GM12878 (cell line): ENCODE data around the gene SNX15. TPM values are rescaled to one million over a fixed set of nuclear protein-coding genes. Genes with fewer than 3 reads are reported as not detected.

Experiments
- ATAC-seq: fragments of 200-7000 bp; cut with Tn5 transposase; 3 replicates; pipeline ENCODE4 v1.9.1; 2020; ENCODE audit warnings: mild to moderate bottlenecking, moderate library complexity
- BruUV-seq: library from RNA; stranded (reverse); fragments of 400-500 nt; replicated peaks from 2 replicates; lab custom pipeline; 2021; lab: Mats Ljungman, UMichigan
- CTCF ChIA-PET: fragments of 300-600 bp; sonication (Branson Sonifier 250); formaldehyde crosslinking; extraction: SDS; loops from one replicate; lab custom pipeline; 2021; ENCODE audit warnings: inconsistent platforms; lab: Yijun Ruan, JAX
- POLR2A ChIA-PET: fragments of 350-600 bp; formaldehyde crosslinking; extraction: SDS; loops from one replicate; lab custom pipeline; 2021; ENCODE audit warnings: inconsistent platforms; lab: Charles Lee
- RAD21 ChIA-PET: fragments of 300-600 bp; sonication (Branson Sonifier 250); formaldehyde crosslinking; loops from one replicate; lab custom pipeline; 2023; ENCODE audit warnings: antibody characterized with exemption; ENCODE audit not compliant: unreplicated experiment; lab: Charles Lee
- SMC1A ChIA-PET: fragments of 300-600 bp; sonication (Branson Sonifier 250); formaldehyde crosslinking; loops from one replicate; lab custom pipeline; 2023; ENCODE audit not compliant: unreplicated experiment, uncharacterized antibody; lab: Charles Lee
- DNase-seq: peaks from one replicate; pipeline ENCODE4 v3.0.0-alpha.2; 2011; ENCODE audit warnings: low read depth, low spot score
- FAIRE-seq: peaks from 3 replicates; lab custom pipeline; 2011; peaks lifted over from hg19 to GRCh38; lab: Jason Lieb, UNC
- H2AFZ ChIP-seq: 2 replicates; pipeline ENCODE4 v1.6.0; 2011; ENCODE audit warnings: low read depth, low read length, control low read depth; ENCODE audit not compliant: control insufficient read depth
- H3K27ac ChIP-seq: 2 replicates; pipeline ENCODE4 v1.5.1; 2011; ENCODE audit warnings: control low read depth; ENCODE audit not compliant: control insufficient read depth, insufficient read depth
- H3K27me3 ChIP-seq, 2 experiments: replicated peaks in 1 of 2; 2 replicates each; pipeline versions ENCODE4 v1.6.0 to v1.6.1; 2011; ENCODE audit warnings: low read length in 1 of 2; ENCODE audit not compliant: control insufficient read depth in 2 of 2, insufficient read depth in 2 of 2
- H3K36me3 ChIP-seq, 2 experiments: 2 replicates each; pipeline ENCODE4 v1.5.1; 2011; ENCODE audit warnings: low read length in 1 of 2; ENCODE audit not compliant: control insufficient read depth in 2 of 2, insufficient read depth in 2 of 2
- H3K4me1 ChIP-seq: 2 replicates; pipeline ENCODE4 v1.6.1; 2011; ENCODE audit warnings: mild to moderate bottlenecking, low read length, moderate library complexity, mixed read lengths; ENCODE audit not compliant: control insufficient read depth, insufficient read depth
- H3K4me2 ChIP-seq: 2 replicates; pipeline ENCODE4 v1.6.0; 2011; ENCODE audit warnings: control low read depth; ENCODE audit not compliant: control insufficient read depth, insufficient read depth
- H3K4me3 ChIP-seq: fragments of 200-600 bp; sonication (generic); 2 replicates; pipeline ENCODE4 v1.5.1; 2016
- H3K79me2 ChIP-seq: 2 replicates; pipeline ENCODE4 v1.6.0; 2011; ENCODE audit warnings: low read length; ENCODE audit not compliant: control insufficient read depth, insufficient read depth
- H3K9ac ChIP-seq: 2 replicates; pipeline ENCODE4 v1.8.0; 2011; ENCODE audit warnings: low read length, control low read depth, mixed read lengths; ENCODE audit not compliant: control insufficient read depth, insufficient read depth
- H3K9me3 ChIP-seq: replicated peaks from 3 replicates; pipeline ENCODE4 v1.5.1; 2011; ENCODE audit warnings: mild to moderate bottlenecking, low read length; ENCODE audit not compliant: control insufficient read depth, insufficient read depth
- H4K20me1 ChIP-seq: 2 replicates; pipeline ENCODE4 v1.6.0; 2011; ENCODE audit not compliant: control insufficient read depth, insufficient read depth
- ASH2L ChIP-seq: fragments of 300-600, 200-600 bp; sonication (generic); IDR thresholded peaks from 2 replicates; pipeline ENCODE4 v1.6.1; 2017; ENCODE audit warnings: low read depth, mild to moderate bottlenecking, borderline replicate concordance
- BACH1 ChIP-seq: fragments of 450-650 bp; IDR thresholded peaks from 2 replicates; pipeline ENCODE4 v1.6.1; 2017; ENCODE audit warnings: mild to moderate bottlenecking, borderline replicate concordance
- BRCA1 ChIP-seq: IDR thresholded peaks from 2 replicates; pipeline ENCODE4 v1.6.1; 2011; ENCODE audit warnings: low read depth, low read length, improper control_type of control experiment
- CHD4 ChIP-seq: fragments of 200-600 bp; sonication (generic); IDR thresholded peaks from 2 replicates; pipeline ENCODE4 v1.6.1; 2016; ENCODE audit warnings: mild to moderate bottlenecking
- MYC ChIP-seq: IDR thresholded peaks from 2 replicates; pipeline ENCODE4 v1.6.1; 2011; ENCODE audit warnings: mild to moderate bottlenecking, low read length, moderate library complexity, inconsistent platforms; ENCODE audit not compliant: insufficient read depth, insufficient replicate concordance, insufficient read length, severe bottlenecking
- NFYA ChIP-seq: IDR thresholded peaks from 2 replicates; pipeline ENCODE4 v1.6.1; 2011; ENCODE audit warnings: low read depth, mild to moderate bottlenecking, low read length, improper control_type of control experiment, borderline replicate concordance
- NFYB ChIP-seq: IDR thresholded peaks from 2 replicates; pipeline ENCODE4 v1.6.1; 2011; ENCODE audit warnings: low read depth, mild to moderate bottlenecking, low read length, improper control_type of control experiment, moderate library complexity; ENCODE audit not compliant: insufficient read depth
- RAD51 ChIP-seq: fragments of 450-650 bp; IDR thresholded peaks from 2 replicates; pipeline ENCODE4 v1.6.1; 2016; ENCODE audit warnings: moderate library complexity, mild to moderate bottlenecking, inconsistent platforms
- RFX5 ChIP-seq: IDR thresholded peaks from 2 replicates; pipeline ENCODE4 v1.6.1; 2011; ENCODE audit warnings: low read depth, low read length, improper control_type of control experiment
- TBL1XR1 ChIP-seq: IDR thresholded peaks from 2 replicates; pipeline ENCODE4 v1.6.1; 2012; ENCODE audit warnings: low read depth, low read length, improper control_type of control experiment
- WGBS: methylation state at CpG from one replicate; pipeline ENCODE4 v1.1.6; 2016; ENCODE audit warnings: low lambda C conversion rate; ENCODE audit not compliant: insufficient replicate concordance, insufficient coverage; ENCODE audit errors: missing lambda C conversion rate; 5-methylcytosine and 5-hydroxymethylcytosine counted together
- in situ Hi-C: fragments of 300-500 bp; cut with MboI; formaldehyde crosslinking; loops from 9 replicates; pipeline ENCODE4 v1.14.3; 2018; ENCODE audit warnings: mixed read lengths
- intact Hi-C: fragments of 100-400 bp; cut with micrococcal nuclease; formaldehyde crosslinking; loops from one replicate; pipeline ENCODE4 v1.14.2; 2022; ENCODE audit not compliant: unreplicated experiment
- polyA plus RNA-seq, 11 experiments: library from polyadenylated mRNA; depleted of rRNA in 4 of 11; unstranded in 6 of 11; stranded (reverse) in 5 of 11; fragments of >200 nt; fragmentation: Nextera tagmentation in 4 of 11; fragmentation: Illumina TruSeq in 1 of 11; extraction: Ambion mirVana in 4 of 11; extraction: Trizol in 1 of 11; gene quantifications; 1 replicate in 1 of 11; 2 replicates in 10 of 11; pipeline versions ENCODE4 v1.2.1 to v1.2.3, GENCODE V29; 2011 to 2016; ENCODE audit warnings: inconsistent platforms in 2 of 11, missing spikeins in 2 of 11, low read depth in 1 of 11
- total RNA-seq, 4 experiments: library from RNA; depleted of rRNA in 3 of 4; stranded (reverse); fragments of >200 nt in 3 of 4; fragmentation: Illumina TruSeq in 1 of 4; extraction: Trizol in 1 of 4; gene quantifications; 2 replicates each; pipeline versions ENCODE4 v1.2.1 to v1.2.3, GENCODE V29; 2013 to 2021
- TF ChIP-seq, protein P1 (sequence below): fragments of 450-650 bp; formaldehyde crosslinking; IDR thresholded peaks from 2 replicates; pipeline ENCODE4 v1.4.0; 2022; ENCODE audit warnings: mild to moderate bottlenecking, moderate library complexity
- TF ChIP-seq, protein P2 (sequence below): fragments of 450-650 bp; IDR thresholded peaks from 2 replicates; pipeline ENCODE4 v1.6.1; 2016; ENCODE audit warnings: mild to moderate bottlenecking, moderate library complexity, borderline replicate concordance
- TF ChIP-seq, protein P3 (sequence below): IDR thresholded peaks from 2 replicates; pipeline ENCODE4 v1.6.1; 2011; ENCODE audit warnings: mild to moderate bottlenecking, low read depth, low read length, moderate library complexity; ENCODE audit not compliant: insufficient replicate concordance

SNX15 gene
- total and polyA plus RNA-seq, 10 of the 15 experiments (the other 5 are each of a cell fraction or from before 2014, with no cell fraction given): 2.4 to 24.0 (median 16.1) TPM

DNA sequence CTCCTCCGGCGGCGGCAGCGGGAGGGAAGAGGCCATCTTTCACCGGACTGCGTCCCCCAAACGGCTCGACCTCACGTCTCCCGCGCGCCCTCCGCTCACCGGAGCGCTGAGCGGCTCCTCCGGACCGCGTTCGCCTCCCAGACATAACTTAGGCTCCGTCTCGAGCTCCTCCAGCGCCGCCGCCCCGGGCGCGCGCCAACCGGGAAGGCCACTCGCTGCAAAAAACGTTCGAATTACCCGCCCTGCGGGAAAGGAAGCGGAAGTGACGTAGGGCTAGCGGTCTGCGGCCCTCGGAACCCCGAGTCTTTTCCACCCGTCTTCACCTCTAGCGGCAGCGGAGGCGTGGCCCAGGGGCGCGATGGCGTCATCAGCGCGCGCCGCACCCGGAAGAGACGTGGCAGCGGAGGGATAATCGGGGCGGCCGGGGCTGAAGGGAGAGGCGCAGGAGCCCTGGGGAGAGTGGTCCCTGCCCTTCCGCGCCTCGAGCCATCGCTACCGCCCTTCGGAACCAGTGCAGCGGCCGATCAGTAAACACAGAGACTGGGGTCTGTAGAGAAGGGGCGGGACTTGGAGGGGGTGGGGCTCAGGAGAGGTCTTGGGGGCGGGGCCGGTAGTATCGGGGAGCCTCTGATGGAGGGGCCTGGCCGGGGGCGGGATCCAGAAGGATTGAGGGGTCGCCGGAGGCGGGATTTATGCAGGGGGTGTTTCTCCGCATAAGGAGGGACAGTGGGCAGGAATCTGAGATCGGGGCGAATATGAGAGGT, 56.8 kb downstream of the SNX15 start, which contains the start of the genes CDCA5 and ZFPL1:
TSS of gene CDCA5 (minus strand) at position 207 of the 764 bp plus-strand sequence. CDS start at position 145, 62 bp downstream.
TSS of gene ZFPL1 (plus strand) at position 389 of the 764 bp plus-strand sequence. CDS start 477 bp downstream, outside the sequence.
- ChIA-PET POLR2A (interaction anchor here (0.9 to 1.5 kb wide), 4 partner anchors 11 to 51 kb away, joined by 3 to 5 read pairs (median 4); no protein-coding TSS in a partner anchor), CTCF (interaction anchor here (1.3 to 2.1 kb wide), 4 partner anchors 27 to 236 kb away, joined by 3 to 11 read pairs (median 4); partner anchors contain the start of genes SNX15 and TM7SF2), SMC1A (interaction anchor here (1.2 to 1.3 kb wide), 2 partner anchors 18 to 43 kb away, joined by 4 read pairs; partner anchors contain the start of gene SAC3D1), RAD21 (interaction anchor here (1.8 kb wide), 1 partner anchor 70 kb away, joined by 6 read pairs; the partner anchor contains the start of gene ARL2)
- WGBS: under 1% methylated on average over 79 of the region's 79 CpGs
- H3K9ac ChIP-seq: peak within 1 kb of the TSS; percentile 87
- H3K36me3 ChIP-seq: peaks cover 7 to 15% of the 10 kb centered on the region in 2 experiments
- peak within 1 kb of the TSS; percentile 84 for H3K27ac ChIP-seq
- peaks cover 24% of the 10 kb centered on the region for H3K4me1 ChIP-seq
- ATAC-seq (peak; percentile 82), FAIRE-seq (peak; percentile 38), DNase-seq (peak; percentile 75)
- H2AFZ ChIP-seq: peak within 1 kb of the TSS; percentile 82
- no peaks in the 10 kb centered on the region for H3K27me3 ChIP-seq
- in situ Hi-C loops: no loop called here
- BruUV-seq: no TSS peak
- intact Hi-C loops: loop anchor here (2.0 kb wide), 1 partner anchor 71 kb away; no protein-coding TSS in a partner anchor
- no peaks in the 10 kb centered on the region for H4K20me1 ChIP-seq
- H3K4me2 ChIP-seq: peak within 1 kb of the TSS; percentile 77
- no peaks in the 10 kb centered on the region for H3K9me3 ChIP-seq
- H3K4me3 ChIP-seq: peak within 1 kb of the TSS; percentile 86
- H3K79me2 ChIP-seq: peaks cover 50% of the 10 kb centered on the region
- TF ChIP-seq MYC (no peak), RAD51 (no peak), BACH1 (peak; percentile 33; the same call in 1 of the 2 replicates), BRCA1 (no peak), CHD4 (no peak), ASH2L (no peak), NFYB (peak; percentile 28; the same call in 1 of the 2 replicates), RFX5 (peak; percentile 57; the same call in 1 of the 2 replicates), TBL1XR1 (peak; percentile 69), NFYA (no peak)
- TF ChIP-seq, protein P1, sequence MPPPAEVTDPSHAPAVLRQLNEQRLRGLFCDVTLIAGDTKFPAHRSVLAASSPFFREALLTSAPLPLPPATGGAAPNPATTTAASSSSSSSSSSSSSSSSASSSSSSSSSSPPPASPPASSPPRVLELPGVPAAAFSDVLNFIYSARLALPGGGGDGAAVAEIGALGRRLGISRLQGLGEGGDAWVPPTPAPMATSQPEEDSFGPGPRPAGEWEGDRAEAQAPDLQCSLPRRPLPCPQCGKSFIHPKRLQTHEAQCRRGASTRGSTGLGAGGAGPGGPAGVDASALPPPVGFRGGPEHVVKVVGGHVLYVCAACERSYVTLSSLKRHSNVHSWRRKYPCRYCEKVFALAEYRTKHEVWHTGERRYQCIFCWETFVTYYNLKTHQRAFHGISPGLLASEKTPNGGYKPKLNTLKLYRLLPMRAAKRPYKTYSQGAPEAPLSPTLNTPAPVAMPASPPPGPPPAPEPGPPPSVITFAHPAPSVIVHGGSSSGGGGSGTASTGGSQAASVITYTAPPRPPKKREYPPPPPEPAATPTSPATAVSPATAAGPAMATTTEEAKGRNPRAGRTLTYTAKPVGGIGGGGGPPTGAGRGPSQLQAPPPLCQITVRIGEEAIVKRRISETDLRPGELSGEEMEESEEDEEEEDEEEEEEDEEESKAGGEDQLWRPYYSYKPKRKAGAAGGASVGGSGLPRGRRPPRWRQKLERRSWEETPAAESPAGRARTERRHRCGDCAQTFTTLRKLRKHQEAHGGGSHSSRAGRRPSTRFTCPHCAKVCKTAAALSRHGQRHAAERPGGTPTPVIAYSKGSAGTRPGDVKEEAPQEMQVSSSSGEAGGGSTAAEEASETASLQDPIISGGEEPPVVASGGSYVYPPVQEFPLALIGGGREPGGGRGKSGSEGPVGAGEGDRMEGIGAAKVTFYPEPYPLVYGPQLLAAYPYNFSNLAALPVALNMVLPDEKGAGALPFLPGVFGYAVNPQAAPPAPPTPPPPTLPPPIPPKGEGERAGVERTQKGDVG (CRISPR knock-in tag): no peak
- TF ChIP-seq, protein P2, sequence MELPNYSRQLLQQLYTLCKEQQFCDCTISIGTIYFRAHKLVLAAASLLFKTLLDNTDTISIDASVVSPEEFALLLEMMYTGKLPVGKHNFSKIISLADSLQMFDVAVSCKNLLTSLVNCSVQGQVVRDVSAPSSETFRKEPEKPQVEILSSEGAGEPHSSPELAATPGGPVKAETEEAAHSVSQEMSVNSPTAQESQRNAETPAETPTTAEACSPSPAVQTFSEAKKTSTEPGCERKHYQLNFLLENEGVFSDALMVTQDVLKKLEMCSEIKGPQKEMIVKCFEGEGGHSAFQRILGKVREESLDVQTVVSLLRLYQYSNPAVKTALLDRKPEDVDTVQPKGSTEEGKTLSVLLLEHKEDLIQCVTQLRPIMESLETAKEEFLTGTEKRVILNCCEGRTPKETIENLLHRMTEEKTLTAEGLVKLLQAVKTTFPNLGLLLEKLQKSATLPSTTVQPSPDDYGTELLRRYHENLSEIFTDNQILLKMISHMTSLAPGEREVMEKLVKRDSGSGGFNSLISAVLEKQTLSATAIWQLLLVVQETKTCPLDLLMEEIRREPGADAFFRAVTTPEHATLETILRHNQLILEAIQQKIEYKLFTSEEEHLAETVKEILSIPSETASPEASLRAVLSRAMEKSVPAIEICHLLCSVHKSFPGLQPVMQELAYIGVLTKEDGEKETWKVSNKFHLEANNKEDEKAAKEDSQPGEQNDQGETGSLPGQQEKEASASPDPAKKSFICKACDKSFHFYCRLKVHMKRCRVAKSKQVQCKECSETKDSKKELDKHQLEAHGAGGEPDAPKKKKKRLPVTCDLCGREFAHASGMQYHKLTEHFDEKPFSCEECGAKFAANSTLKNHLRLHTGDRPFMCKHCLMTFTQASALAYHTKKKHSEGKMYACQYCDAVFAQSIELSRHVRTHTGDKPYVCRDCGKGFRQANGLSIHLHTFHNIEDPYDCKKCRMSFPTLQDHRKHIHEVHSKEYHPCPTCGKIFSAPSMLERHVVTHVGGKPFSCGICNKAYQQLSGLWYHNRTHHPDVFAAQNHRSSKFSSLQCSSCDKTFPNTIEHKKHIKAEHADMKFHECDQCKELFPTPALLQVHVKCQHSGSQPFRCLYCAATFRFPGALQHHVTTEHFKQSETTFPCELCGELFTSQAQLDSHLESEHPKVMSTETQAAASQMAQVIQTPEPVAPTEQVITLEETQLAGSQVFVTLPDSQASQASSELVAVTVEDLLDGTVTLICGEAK: peak; percentile 96
- TF ChIP-seq, protein P3, sequence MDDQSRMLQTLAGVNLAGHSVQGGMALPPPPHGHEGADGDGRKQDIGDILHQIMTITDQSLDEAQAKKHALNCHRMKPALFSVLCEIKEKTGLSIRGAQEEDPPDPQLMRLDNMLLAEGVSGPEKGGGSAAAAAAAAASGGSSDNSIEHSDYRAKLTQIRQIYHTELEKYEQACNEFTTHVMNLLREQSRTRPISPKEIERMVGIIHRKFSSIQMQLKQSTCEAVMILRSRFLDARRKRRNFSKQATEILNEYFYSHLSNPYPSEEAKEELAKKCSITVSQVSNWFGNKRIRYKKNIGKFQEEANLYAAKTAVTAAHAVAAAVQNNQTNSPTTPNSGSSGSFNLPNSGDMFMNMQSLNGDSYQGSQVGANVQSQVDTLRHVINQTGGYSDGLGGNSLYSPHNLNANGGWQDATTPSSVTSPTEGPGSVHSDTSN: no peak
